Body of pancreas (tissue), 4 donors: ENCODE data around the gene ULK1. TPM values are rescaled to one million over a fixed set of nuclear protein-coding genes. Genes with fewer than 3 reads are reported as not detected.

Experiments used
- ATAC-seq: fragments of 150-250 bp; one replicate; pipeline ENCODE4 v1.9.1; 2016
- DNase-seq, 4 donors: peaks; one replicate each; pipeline ENCODE4 v3.0.0-alpha.2; 2019
- H3K27ac ChIP-seq, 4 donors: fragments of 200-600 bp; sonication (generic); 1 replicate in 3 of 4; 2 replicates in 1 of 4; pipeline versions ENCODE4 v1.5.1 to v1.6.1; 2016 to 2019; ENCODE audit warnings: mild to moderate bottlenecking in 1 of 4, mixed read lengths in 1 of 4, moderate library complexity in 1 of 4
- H3K27me3 ChIP-seq, 2 donors: fragments of 200-600 bp; sonication (generic); one replicate each; pipeline ENCODE4 v1.6.0; 2016; ENCODE audit warnings: mild to moderate bottlenecking in 1 of 2
- H3K36me3 ChIP-seq, 2 donors: fragments of 200-600 bp; sonication (generic); replicated peaks in 1 of 2; 2 replicates each; pipeline ENCODE4 v1.5.1; 2016; ENCODE audit warnings: low read depth in 2 of 2; ENCODE audit not compliant: insufficient read depth in 1 of 2
- H3K4me1 ChIP-seq: fragments of 200-600 bp; sonication (generic); one replicate; pipeline ENCODE4 v1.6.0; 2016
- H3K4me3 ChIP-seq, 2 donors: fragments of 200-600 bp; sonication (generic); 1 replicate in 1 of 2; 2 replicates in 1 of 2; pipeline ENCODE4 v1.5.1; 2016 to 2019
- H3K9me3 ChIP-seq, 3 donors: fragments of 200-600 bp; sonication (generic); 1 replicate in 2 of 3; 2 replicates in 1 of 3; pipeline ENCODE4 v1.5.1; 2016
- CTCF ChIP-seq, 7 experiments: fragments of 450-650 bp in 4 of 7; fragments of 200-600 bp in 3 of 7; sonication (generic) in 3 of 7; IDR thresholded peaks; one replicate each; pipeline ENCODE4 v1.5.1; 2016 to 2019; ENCODE audit warnings: antibody characterized with exemption in 7 of 7
- POLR2A ChIP-seq, 3 donors: fragments of 450-650 bp; IDR thresholded peaks; one replicate each; pipeline ENCODE4 v1.6.1; 2016; ENCODE audit warnings: antibody characterized with exemption in 3 of 3, mild to moderate bottlenecking in 2 of 3
- WGBS, 2 donors: methylation state at CpG; one replicate each; pipeline ENCODE4 v1.1.5; 2017; 5-methylcytosine and 5-hydroxymethylcytosine counted together
- intact Hi-C: fragments of 100-400 bp; cut with DNase I; formaldehyde crosslinking; loops from one replicate; pipeline ENCODE4 v1.15.1; 2023
- total RNA-seq, 2 donors: library from RNA; depleted of rRNA; stranded (reverse); fragments of >200 nt; gene quantifications; one replicate each; pipeline ENCODE4 v1.1.0, GENCODE V29; 2016

Gene ULK1
- total RNA-seq, 2 donors from 2014 or later: 29.1 to 59.3 TPM

GRCh38 chr12:131865180-131865875, 29.1 kb upstream of the ULK1 start:
- Histone ChIP-seq H3K4me3 (no peak overlapping the region), H3K4me1 (no peaks in the 10 kb centered on the region), H3K27ac (no peak overlapping the region), H3K9me3 (no peaks in the 10 kb centered on the region), H3K27me3 (no peaks in the 10 kb centered on the region), H3K36me3 (no peaks in the 10 kb centered on the region)
- TF ChIP-seq CTCF (IDR thresholded peaks at IDR 0.05) (no peak), POLR2A (IDR thresholded peaks at IDR 0.05) (no peak)
- DNase-seq: no peak
- no peak for ATAC-seq
- 84 to 88% methylated on average over 18 to 20 of the region's 20 CpGs for WGBS, 2 donors
- intact Hi-C loops: no loop called here

GRCh38 chr12:131867471-131867870, 27.0 kb upstream of the ULK1 start:
- TF ChIP-seq CTCF (IDR thresholded peaks at IDR 0.05): no peak
- TF ChIP-seq POLR2A (IDR thresholded peaks at IDR 0.05): no peak
- ATAC-seq (no peak), DNase-seq (no peak)
- Histone ChIP-seq H3K4me3 (no peak overlapping the region), H3K36me3 (no peaks in the 10 kb centered on the region), H3K4me1 (no peaks in the 10 kb centered on the region), H3K27ac (no peak overlapping the region), H3K9me3 (no peaks in the 10 kb centered on the region), H3K27me3 (no peaks in the 10 kb centered on the region)
- WGBS, 2 donors: 65 to 71% methylated on average over 9 to 10 of the region's 10 CpGs
- intact Hi-C loops: no loop called here

GRCh38 chr12:131867891-131868675, 26.3 kb upstream of the ULK1 start:
- ATAC-seq (no peak), DNase-seq (no peak)
- Histone ChIP-seq H3K36me3 (no peaks in the 10 kb centered on the region), H3K27ac (no peak overlapping the region), H3K4me1 (no peaks in the 10 kb centered on the region), H3K9me3 (no peaks in the 10 kb centered on the region), H3K27me3 (no peaks in the 10 kb centered on the region), H3K4me3 (no peak overlapping the region)
- intact Hi-C loops: no loop called here
- 73 to 100% methylated on average over 7 to 25 of the region's 28 CpGs for WGBS, 2 donors
- TF ChIP-seq CTCF (IDR thresholded peaks at IDR 0.05) (no peak), POLR2A (IDR thresholded peaks at IDR 0.05) (no peak)

GRCh38 chr12:131869871-131870418, 24.5 kb upstream of the ULK1 start:
- no peak overlapping the region for H3K27ac ChIP-seq
- H3K36me3 ChIP-seq: no peaks in the 10 kb centered on the region
- TF ChIP-seq POLR2A (IDR thresholded peaks at IDR 0.05) (no peak), CTCF (IDR thresholded peaks at IDR 0.05) (no peak)
- no peaks in the 10 kb centered on the region for H3K4me1 ChIP-seq
- no peaks in the 10 kb centered on the region for H3K9me3 ChIP-seq
- H3K27me3 ChIP-seq: no peaks in the 10 kb centered on the region
- H3K4me3 ChIP-seq: no peak overlapping the region
- WGBS, 2 donors: 57 to 62% methylated on average over 16 of the region's 16 CpGs
- peak; percentile 21 for ATAC-seq
- intact Hi-C loops: no loop called here
- no peak for DNase-seq
